Kidney capillary endothelial cell (primary cell): Measurements from ENCODE around the gene LENG9.

Source experiments
- DNase-seq: peaks from one replicate; pipeline ENCODE4 v3.0.0-alpha.2; 2018; ENCODE audit warnings: low spot score

LENG9 gene

GRCh38 chr19:54439174-54439851, 24.3 kb downstream of the LENG9 start:
- no peak for DNase-seq

- DNase-seq, result no peak
These were observed 26.8 kb downstream of the LENG9 start for GRCh38 chr19:54436628-54437252.

GRCh38 chr19:54436031-54436523, 27.5 kb downstream of the LENG9 start:
- no peak for DNase-seq

- no peak for DNase-seq
These were observed 28.0 kb downstream of the LENG9 start for GRCh38 chr19:54435551-54436016.

GRCh38 chr19:54434873-54435214, 28.7 kb downstream of the LENG9 start:
- DNase-seq, result no peak

- no peak for DNase-seq
These were observed 29.3 kb downstream of the LENG9 start for GRCh38 chr19:54434112-54434872.

- DNase-seq, result no peak
These were observed 29.9 kb downstream of the LENG9 start for GRCh38 chr19:54433697-54434096.

GRCh38 chr19:54432144-54432738, 31.3 kb downstream of the LENG9 start:
- DNase-seq, result no peak

- no peak for DNase-seq
These were observed 32.2 kb downstream of the LENG9 start for GRCh38 chr19:54431255-54431838.

- DNase-seq, result no peak
These were observed 33.0 kb downstream of the LENG9 start for GRCh38 chr19:54430306-54431254.

GRCh38 chr19:54429545-54430227, 33.9 kb downstream of the LENG9 start:
- no peak for DNase-seq

- no peak for DNase-seq
These were observed 34.4 kb downstream of the LENG9 start for GRCh38 chr19:54429176-54429495.

GRCh38 chr19:54428323-54429175, 35.0 kb downstream of the LENG9 start:
- DNase-seq, result no peak

GRCh38 chr19:54427586-54427985, 36.0 kb downstream of the LENG9 start:
- DNase-seq, result no peak

- no peak for DNase-seq
These were observed 37.2 kb downstream of the LENG9 start for GRCh38 chr19:54426291-54426931.

- no peak for DNase-seq
These were observed 38.2 kb downstream of the LENG9 start for GRCh38 chr19:54425382-54425723.

- no peak for DNase-seq
These were observed 38.8 kb downstream of the LENG9 start for GRCh38 chr19:54424660-54425381.

GRCh38 chr19:54424201-54424600, 39.4 kb downstream of the LENG9 start:
- DNase-seq, result no peak

- no peak for DNase-seq
These were observed 41.4 kb downstream of the LENG9 start for GRCh38 chr19:54422136-54422535.
